ENCODE results near the gene SWSAP1. TPM values are rescaled to one million over a fixed set of nuclear protein-coding genes. Genes with fewer than 3 reads are reported as not detected.
A peak's percentile ranks its signal among the peaks of the same experiment; 100 is the strongest.
"Not testable (repeated sequence)": the region's sequence is repeated elsewhere in the genome, so short reads cannot be mapped to it uniquely, and the experiment has no call there.

SWSAP1 gene
- total RNA-seq, 8 experiments from 2014 or later, result 1.7 to 4.0 (median 2.2) TPM

DNA sequence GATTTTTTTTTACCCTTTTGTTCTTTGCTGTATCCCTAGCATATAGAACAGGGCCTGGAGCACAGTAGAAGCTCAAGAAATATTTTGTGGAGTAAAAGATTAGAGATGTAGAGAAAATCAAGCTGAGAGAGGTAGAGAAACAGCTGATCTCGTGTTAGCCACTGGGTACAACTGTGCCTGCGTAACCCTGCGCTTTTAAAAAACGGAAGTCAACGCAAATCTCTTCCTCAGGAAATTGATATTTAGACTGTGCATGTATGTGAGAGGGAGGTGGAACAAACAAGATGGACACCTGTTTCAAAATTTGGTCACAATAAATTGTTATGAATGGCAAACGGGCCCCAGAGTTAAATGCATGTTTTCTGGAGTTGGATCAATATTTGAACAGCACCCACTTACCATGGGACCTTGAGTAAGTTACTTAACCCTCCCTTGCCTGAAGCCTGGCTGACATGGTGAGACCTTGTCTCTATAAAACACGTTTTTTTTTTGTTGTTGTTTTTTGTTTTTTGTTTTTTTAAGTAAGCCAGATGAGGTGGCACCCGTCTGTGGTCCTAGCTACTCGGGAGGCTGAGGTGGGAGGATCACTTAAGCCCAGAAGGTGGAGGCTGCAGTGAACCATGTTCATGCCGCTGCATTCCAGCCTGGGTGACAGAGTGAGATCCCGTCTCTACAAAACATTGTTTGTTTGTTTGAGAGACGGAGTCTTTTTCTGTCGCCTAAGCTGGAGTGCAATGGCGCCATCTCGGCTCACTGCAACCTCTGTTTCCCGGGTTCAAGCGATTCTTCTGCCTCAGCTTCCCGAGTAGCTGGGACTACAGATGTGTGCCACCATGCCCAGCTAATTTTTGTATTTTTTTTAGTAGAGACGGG is 12.9 kb downstream of the SWSAP1 start:
- Histone ChIP-seq H3K4me1 (replicated peaks in 1 of 2) (peaks cover 4 to 6% of the 10 kb centered on the region in 2 donors), H3K27ac (no peak overlapping the region), H3K4me3 (no peak overlapping the region)
- WGBS, 10 experiments, result 53 to 78% (median 65%) methylated on average over 5 to 15 of the region's 19 CpGs; no CpG with 5 or more reads in 2 of the 10 experiments
- in situ Hi-C loops (cut with MboI; ENCODE audit: low pct_unique_long_range_greater_than_20kb in 2 of 9, low sequenced_read_pairs in 9 of 9, unreplicated experiment in 9 of 9), result no loop called here
- ATAC-seq (replicated peaks in 6 of 8), result no peak

DNA sequence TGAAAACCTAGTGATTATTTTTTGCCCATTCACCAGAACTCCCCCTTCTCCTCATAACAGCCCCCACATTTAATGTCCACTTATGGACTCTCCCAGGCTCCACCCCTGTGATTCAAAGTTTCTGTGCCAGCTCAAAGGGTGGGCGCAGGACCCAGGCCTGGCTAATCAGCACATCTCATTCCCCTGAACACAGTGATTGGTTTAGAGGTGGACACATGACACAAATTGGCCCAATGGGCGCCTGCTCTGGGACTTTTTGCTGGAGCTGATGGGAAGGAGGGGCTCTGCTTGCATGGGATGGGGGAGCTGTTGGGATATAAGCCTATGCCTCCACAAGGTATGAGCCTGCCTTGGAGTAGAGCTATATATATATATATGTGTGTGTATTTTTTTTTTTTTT is 15.9 kb downstream of the SWSAP1 start:
- H3K4me3 ChIP-seq, result no peak overlapping the region
- no peak for ATAC-seq (replicated peaks in 6 of 8)
- 56 to 83% (median 70%) methylated on average over 1 to 2 of the region's 2 CpGs; no CpG with 5 or more reads in 6 of the 10 experiments for WGBS, 10 experiments
- no peaks in the 10 kb centered on the region for H3K4me1 ChIP-seq (replicated peaks in 1 of 2)
- in situ Hi-C loops (cut with MboI; ENCODE audit: low pct_unique_long_range_greater_than_20kb in 2 of 9, low sequenced_read_pairs in 9 of 9, unreplicated experiment in 9 of 9), result no loop called here
- no peak overlapping the region for H3K27ac ChIP-seq

DNA sequence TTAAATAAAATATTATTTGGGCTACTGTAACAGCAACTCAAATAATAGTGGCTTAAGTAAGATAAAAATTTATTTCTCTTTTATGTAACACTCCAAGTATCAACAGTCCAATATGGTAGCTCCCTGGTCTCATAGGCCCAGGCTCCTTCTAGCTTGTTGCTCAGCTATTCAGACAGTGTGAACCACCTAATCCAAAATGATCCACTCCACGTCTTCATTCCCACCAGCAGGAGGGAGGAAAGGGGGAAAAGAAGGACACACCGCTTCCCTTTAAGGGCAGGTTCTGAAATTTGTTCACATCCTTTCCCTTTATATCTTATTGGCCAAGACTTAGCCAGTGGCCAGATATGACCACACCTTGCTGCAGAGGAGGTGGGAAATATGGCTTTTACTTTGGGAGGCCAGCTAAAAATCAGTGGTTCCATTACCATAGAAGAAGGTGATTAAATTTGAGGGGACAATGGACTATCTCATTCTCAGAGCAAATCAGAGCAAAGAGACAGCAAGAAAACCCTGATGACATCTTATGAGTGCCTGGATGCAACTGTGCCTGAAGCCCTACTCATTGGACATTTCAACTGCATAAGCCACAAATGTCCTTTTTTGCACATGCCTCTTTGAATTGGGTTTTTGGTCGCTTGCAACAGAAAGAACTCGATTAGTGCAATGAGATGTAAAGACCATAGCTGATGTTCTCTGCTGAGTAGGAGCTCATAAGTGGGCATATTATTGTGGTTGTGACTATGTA is 16.6 kb downstream of the SWSAP1 start:
- in situ Hi-C loops (cut with MboI; ENCODE audit: low pct_unique_long_range_greater_than_20kb in 2 of 9, low sequenced_read_pairs in 9 of 9, unreplicated experiment in 9 of 9), result no loop called here
- Histone ChIP-seq H3K4me1 (replicated peaks in 1 of 2) (no peaks in the 10 kb centered on the region), H3K4me3 (no peak overlapping the region), H3K27ac (no peak overlapping the region)
- 47 to 100% (median 73%) methylated on average over 1 to 4 of the region's 4 CpGs; no CpG with 5 or more reads in 1 of the 10 experiments for WGBS, 10 experiments
- no peak for ATAC-seq (replicated peaks in 6 of 8)

DNA sequence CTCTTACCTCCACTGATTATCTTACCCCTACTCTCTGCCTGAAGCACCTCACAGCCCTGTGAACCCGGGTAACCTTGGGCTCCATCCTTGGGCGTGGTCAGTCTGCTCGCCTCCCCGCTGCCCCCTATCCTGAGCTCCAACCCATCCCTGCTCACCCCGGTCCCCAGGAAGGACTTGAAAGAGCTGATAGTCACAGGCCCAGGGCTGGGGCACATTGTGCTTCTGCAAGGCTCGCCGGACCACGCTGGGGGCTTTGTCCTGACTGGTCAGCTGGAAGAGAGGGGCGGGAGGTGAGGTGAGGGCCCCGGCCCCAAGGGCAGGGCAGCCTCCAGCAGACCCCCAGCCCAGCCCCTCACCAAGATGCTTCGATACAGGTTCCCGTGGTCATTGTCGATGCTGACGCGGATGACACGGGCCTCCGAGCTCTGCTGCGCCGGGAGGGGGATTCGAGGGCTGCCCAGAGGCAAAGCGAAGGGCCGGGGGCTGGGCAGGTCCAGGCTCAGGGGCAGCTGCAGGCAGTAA is 22.7 kb downstream of the SWSAP1 start:
- in situ Hi-C loops (cut with MboI; ENCODE audit: low pct_unique_long_range_greater_than_20kb in 2 of 9, low sequenced_read_pairs in 9 of 9, unreplicated experiment in 9 of 9), result no loop called here
- no peak for ATAC-seq (replicated peaks in 6 of 8)

DNA sequence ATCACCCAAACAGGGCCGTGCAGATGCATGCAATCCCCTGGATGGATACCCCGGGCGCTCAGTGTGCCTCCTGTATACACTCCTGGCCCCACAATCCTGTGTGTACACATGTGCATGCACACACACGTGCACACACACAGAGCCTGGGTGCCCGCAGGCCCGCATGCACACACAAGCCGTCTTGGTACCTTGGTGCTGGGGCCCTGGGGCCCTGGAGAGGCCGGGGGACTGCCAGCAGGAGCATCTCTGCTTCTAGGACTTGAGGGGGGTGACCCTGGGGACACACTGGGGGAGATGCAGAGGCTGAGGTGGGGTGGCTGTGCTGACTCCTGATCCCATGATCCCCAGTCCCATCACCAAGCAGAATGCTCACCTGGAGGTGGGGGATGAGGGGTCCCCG is 25.2 kb downstream of the SWSAP1 start:
- in situ Hi-C loops (cut with MboI; ENCODE audit: low pct_unique_long_range_greater_than_20kb in 2 of 9, low sequenced_read_pairs in 9 of 9, unreplicated experiment in 9 of 9), result no loop called here
- WGBS, 10 experiments, result 48 to 95% (median 90%) methylated on average over 1 to 4 of the region's 9 CpGs; no CpG with 5 or more reads in 6 of the 10 experiments
- no peak overlapping the region for H3K4me3 ChIP-seq
- no peak overlapping the region for H3K27ac ChIP-seq
- peaks cover 0 to 2% of the 10 kb centered on the region in 2 donors for H3K4me1 ChIP-seq (replicated peaks in 1 of 2)
- ATAC-seq (replicated peaks in 6 of 8), result no peak

More for the DNA sequence above, 22.7 kb downstream of the SWSAP1 start:
- Histone ChIP-seq H3K27ac (no peak overlapping the region), H3K4me3 (no peak overlapping the region), H3K4me1 (replicated peaks in 1 of 2) (peaks cover 0 to 2% of the 10 kb centered on the region in 2 donors)
- WGBS, 10 experiments, result 60 to 80% methylated on average over 1 to 2 of the region's 22 CpGs; no CpG with 5 or more reads in 8 of the 10 experiments

DNA sequence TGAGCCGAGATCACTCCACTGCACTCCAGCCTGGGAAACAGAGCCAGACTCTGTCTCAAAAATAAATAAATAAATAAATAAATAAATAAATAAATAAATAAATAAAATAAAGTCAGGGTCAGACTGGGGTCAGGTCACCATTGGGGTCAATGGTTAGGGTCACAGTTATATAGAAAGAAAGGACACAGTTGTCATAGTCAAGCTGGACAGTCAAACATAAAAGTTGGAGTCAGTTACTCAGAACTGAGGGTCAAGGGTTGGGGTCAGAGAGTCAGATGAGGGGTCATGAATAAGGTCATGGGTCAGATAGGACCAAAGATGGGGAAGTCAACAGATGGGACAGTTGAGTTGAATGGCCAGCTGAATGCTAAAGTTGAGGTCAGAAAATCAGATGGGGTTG is 26.3 kb downstream of the SWSAP1 start:
- no peak overlapping the region for H3K27ac ChIP-seq
- ATAC-seq (replicated peaks in 6 of 8), result no peak
- 18 to 86% (median 71%) methylated on average over 1 of the region's 1 CpG; no CpG with 5 or more reads in 4 of the 10 experiments for whole genome bisulfite sequencing, 10 experiments
- peaks cover 0 to 2% of the 10 kb centered on the region in 2 donors for H3K4me1 ChIP-seq (replicated peaks in 1 of 2)
- in situ Hi-C loops (cut with MboI; ENCODE audit: low pct_unique_long_range_greater_than_20kb in 2 of 9, low sequenced_read_pairs in 9 of 9, unreplicated experiment in 9 of 9), result no loop called here
- no peak overlapping the region for H3K4me3 ChIP-seq

DNA sequence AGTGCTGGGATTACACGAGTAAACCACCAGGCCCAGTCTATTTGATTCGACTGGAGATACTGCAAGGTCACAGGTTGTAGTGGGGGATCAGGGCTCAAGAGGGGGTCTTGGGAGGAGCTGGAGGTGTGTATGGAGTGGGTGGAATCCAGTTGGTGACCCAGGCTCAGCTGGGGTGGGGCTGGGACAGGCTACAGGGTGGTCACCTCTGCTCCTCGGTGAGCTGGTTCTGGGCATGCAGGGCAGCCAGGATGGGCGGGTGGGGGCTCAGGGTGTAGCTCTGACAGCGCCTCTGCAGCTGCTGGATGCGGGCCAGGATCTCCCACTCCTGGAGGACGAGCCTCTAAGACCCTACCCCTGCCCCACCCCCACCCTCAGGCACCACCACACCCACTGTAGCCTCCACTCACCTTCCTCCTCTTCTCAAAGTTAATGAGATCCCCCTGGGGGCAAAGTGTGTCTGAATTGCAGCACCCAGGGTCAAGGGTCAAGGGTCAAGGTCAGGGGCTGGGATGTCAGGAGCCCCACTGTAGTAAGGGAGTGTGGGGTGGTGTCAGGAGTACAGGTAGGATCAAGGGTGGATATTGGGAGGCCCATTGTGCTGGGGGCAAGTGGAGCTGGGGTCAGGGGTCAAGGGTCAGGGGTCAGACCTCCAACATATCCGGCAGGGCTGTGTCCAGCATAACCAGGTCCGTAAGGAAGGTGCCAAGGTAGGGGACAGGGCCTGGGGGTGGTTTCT is 27.5 kb downstream of the SWSAP1 start:
- peaks cover 0 to 2% of the 10 kb centered on the region in 2 donors for H3K4me1 ChIP-seq (replicated peaks in 1 of 2)
- no peak overlapping the region for H3K27ac ChIP-seq
- ATAC-seq (replicated peaks in 6 of 8), result no peak
- in situ Hi-C loops (cut with MboI; ENCODE audit: low pct_unique_long_range_greater_than_20kb in 2 of 9, low sequenced_read_pairs in 9 of 9, unreplicated experiment in 9 of 9), result no loop called here
- 87 to 100% (median 100%) methylated on average over 1 to 3 of the region's 9 CpGs; no CpG with 5 or more reads in 7 of the 10 experiments for WGBS, 10 experiments
- H3K4me3 ChIP-seq, result no peak overlapping the region

DNA sequence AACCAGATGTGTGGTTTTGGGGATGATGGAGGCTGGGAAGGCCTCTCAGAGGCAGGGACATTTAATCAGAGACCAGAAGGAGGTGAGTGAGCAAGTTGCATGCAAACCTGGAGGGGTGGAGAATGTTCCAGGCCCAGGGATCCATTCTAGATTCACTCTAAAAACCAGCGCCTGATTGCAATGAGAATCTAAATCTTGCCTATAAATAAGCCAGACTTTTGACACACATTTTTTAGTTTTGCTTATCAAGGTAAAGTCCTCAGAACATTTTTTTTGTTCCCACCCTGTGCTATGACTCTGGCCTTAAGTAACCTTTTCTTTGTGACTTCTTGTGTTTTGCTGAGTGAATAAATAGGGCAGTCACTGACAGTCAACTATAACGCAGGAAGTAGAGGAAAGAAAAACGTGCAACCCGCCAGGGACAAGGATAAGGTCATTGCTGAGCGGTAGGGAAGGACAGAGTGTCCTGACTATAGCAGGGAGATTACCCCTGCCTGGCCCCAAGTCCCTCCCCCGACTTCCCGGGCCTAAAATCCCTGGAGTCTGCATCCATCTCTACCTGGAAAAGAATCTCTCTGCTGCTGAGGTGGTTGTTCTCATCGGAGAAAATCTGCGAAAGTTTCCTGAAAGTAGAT is 30.2 kb downstream of the SWSAP1 start:
- 10 to 67% (median 42%) methylated on average over 2 to 6 of the region's 9 CpGs; no CpG with 5 or more reads in 3 of the 10 experiments for WGBS, 10 experiments
- Histone ChIP-seq H3K4me1 (replicated peaks in 1 of 2) (no peaks in the 10 kb centered on the region), H3K27ac (no peak overlapping the region), H3K4me3 (no peak overlapping the region)
- in situ Hi-C loops (cut with MboI; ENCODE audit: low pct_unique_long_range_greater_than_20kb in 2 of 9, low sequenced_read_pairs in 9 of 9, unreplicated experiment in 9 of 9), result no loop called here
- ATAC-seq (replicated peaks in 6 of 8), result peak in 2 of 8 experiments; percentile 32 to 41

DNA sequence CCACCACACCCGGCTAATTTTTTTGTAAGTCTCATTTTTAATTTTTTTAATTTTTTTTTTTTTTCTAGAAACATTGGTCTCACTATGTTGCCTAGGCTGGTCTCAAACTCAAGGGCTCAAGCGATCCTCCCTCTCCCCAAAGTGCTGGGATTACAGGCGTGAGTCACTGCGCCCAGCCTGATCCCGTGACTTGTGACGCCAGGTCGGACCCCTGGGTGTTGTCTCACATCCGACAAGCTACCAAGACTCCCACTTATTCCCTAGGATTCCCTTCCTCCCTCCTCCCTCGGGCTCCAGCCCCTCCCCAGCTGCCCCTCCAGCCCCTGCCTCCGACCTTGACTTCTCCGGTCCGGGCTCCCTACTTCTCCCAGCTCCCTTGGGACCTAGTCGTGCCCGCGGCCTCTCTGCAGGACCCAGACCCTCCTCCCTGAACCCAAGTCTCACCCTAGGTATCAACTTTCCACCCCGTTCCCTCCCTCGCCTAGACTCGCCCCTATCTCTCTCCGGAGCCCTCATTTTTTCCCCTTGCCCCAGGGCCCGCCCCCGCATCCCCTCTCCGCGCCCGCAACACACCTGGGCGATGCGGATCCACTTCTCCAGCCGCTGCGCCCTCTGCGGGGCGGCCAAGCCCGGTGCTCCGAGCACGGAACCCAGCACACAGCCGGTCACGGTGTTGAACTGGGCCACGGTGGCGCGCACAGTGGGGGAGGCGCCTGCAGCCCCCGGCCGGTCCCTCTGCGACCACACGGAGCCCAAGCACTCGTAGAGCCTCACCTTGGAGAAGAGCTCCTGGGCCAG is 31.6 kb downstream of the SWSAP1 start:
- ATAC-seq (replicated peaks in 6 of 8), result peak in 5 of 8 experiments; percentile 19 to 85 (median 47)
- in situ Hi-C loops (cut with MboI; ENCODE audit: low pct_unique_long_range_greater_than_20kb in 2 of 9, low sequenced_read_pairs in 9 of 9, unreplicated experiment in 9 of 9), result no loop called here
- 33 to 100% (median 89%) methylated on average over 1 to 8 of the region's 44 CpGs; no CpG with 5 or more reads in 2 of the 10 experiments for WGBS, 10 experiments
- Histone ChIP-seq H3K4me3 (no peak overlapping the region), H3K4me1 (replicated peaks in 1 of 2) (no peaks in the 10 kb centered on the region), H3K27ac (no peak overlapping the region)

DNA sequence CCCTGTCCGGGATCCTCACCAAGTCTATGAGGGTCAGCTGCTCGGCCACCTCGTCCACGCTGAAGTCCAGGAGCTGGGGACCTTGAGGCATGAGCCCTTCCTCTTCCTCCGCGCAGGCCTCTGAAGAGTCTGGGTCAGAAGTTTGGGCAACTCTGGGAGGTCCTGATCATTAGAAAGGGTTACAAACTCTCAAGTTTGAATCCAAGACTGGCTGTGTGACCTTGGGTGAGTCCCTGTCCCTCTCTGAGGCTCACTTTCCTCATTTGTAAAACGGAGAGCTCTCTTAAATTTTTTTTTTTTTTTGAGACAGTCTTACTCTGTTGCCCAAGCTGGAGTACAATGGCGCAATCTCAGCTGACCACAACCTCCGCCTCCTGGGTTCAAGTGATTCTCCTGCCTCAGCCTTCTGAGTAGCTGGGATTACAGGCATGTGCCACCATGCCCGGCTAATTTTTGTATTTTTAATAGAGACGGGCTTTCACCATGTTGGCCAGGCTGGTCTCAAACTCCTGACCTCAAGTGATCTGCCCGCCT is 32.3 kb downstream of the SWSAP1 start:
- ATAC-seq (replicated peaks in 6 of 8); H3K27ac ChIP-seq; in situ Hi-C loops (cut with MboI; ENCODE audit: low pct_unique_long_range_greater_than_20kb in 2 of 9, low sequenced_read_pairs in 9 of 9, unreplicated experiment in 9 of 9); H3K4me3 ChIP-seq; H3K4me1 ChIP-seq (replicated peaks in 1 of 2): not testable (repeated sequence)
- WGBS, 10 experiments, result 52 to 100% (median 79%) methylated on average over 1 to 8 of the region's 12 CpGs; no CpG with 5 or more reads in 2 of the 10 experiments

DNA sequence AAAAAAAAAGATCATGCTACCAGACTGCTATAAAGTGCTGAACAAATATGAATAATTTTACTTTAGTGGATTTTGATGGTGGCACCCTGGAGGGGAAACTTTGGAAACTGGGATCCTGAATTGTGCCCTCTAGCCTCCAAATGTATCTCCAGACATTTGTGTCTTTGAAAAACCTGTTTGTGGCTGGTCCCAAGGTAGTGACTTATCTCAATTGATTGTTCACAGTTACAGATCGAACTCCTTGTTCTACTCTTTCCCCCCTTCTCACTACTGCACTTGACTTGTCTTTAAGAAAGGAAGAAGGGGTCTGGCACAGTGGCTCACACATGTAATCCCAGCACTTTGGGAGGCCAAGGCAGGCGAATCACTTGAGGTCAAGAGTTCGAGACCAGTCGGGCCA is 34.1 kb downstream of the SWSAP1 start:
- H3K4me1 ChIP-seq (replicated peaks in 1 of 2), result no peaks in the 10 kb centered on the region
- in situ Hi-C loops (cut with MboI; ENCODE audit: low pct_unique_long_range_greater_than_20kb in 2 of 9, low sequenced_read_pairs in 9 of 9, unreplicated experiment in 9 of 9), result no loop called here
- no peak for ATAC-seq (replicated peaks in 6 of 8)
- H3K4me3 ChIP-seq, result no peak overlapping the region
- H3K27ac ChIP-seq, result no peak overlapping the region
- 71 to 100% (median 79%) methylated on average over 1 to 4 of the region's 4 CpGs; no CpG with 5 or more reads in 2 of the 10 experiments for WGBS, 10 experiments

Data from motor neuron (in vitro differentiated cells).